GM23338 (cell line): ENCODE measurements around the gene CHCHD3. TPM values are rescaled to one million over a fixed set of nuclear protein-coding genes. Genes with fewer than 3 reads are reported as not detected.

Source experiments
- ATAC-seq: fragments of 200-7000 bp; cut with Tn5 transposase; 3 replicates; pipeline ENCODE4 v1.9.1; 2020
- DNase-seq: peaks from one replicate; pipeline ENCODE4 v3.0.0-alpha.2; 2015; ENCODE audit warnings: low spot score
- H2AFZ ChIP-seq: fragments of 200-600 bp; sonication (generic); 2 replicates; pipeline ENCODE4 v1.8.0; 2016; ENCODE audit warnings: antibody characterized with exemption, mild to moderate bottlenecking, moderate library complexity
- H3F3A ChIP-seq: fragments of 200-600 bp; sonication (generic); replicated peaks from 2 replicates; pipeline ENCODE4 v1.8.0; 2017; ENCODE audit warnings: antibody characterized with exemption, mixed run types, low read depth
- H3K27ac ChIP-seq: fragments of 200-600 bp; sonication (generic); 2 replicates; pipeline ENCODE4 v1.6.1; 2016; ENCODE audit warnings: low read depth
- H3K27me3 ChIP-seq: fragments of 200-600 bp; sonication (generic); 2 replicates; pipeline ENCODE4 v1.8.0; 2016; ENCODE audit warnings: mild to moderate bottlenecking, mixed run types, moderate library complexity; ENCODE audit not compliant: insufficient read depth
- H3K36me3 ChIP-seq: fragments of 200-600 bp; sonication (generic); 2 replicates; pipeline ENCODE4 v1.8.0; 2016; ENCODE audit warnings: mild to moderate bottlenecking; ENCODE audit not compliant: insufficient read depth
- H3K4me1 ChIP-seq: fragments of 200-600 bp; sonication (generic); 2 replicates; pipeline ENCODE4 v1.8.0; 2016; ENCODE audit warnings: mild to moderate bottlenecking, moderate library complexity; ENCODE audit not compliant: insufficient read depth
- H3K4me2 ChIP-seq: fragments of 200-600 bp; sonication (generic); 2 replicates; pipeline ENCODE4 v1.7.1; 2017; ENCODE audit warnings: mixed run types
- H3K4me3 ChIP-seq: fragments of 200-600 bp; sonication (generic); 2 replicates; pipeline ENCODE4 v1.6.1; 2016; ENCODE audit warnings: mixed run types
- H3K79me2 ChIP-seq: fragments of 200-600 bp; sonication (generic); replicated peaks from 2 replicates; pipeline ENCODE4 v1.8.0; 2017; ENCODE audit warnings: mild to moderate bottlenecking; ENCODE audit not compliant: insufficient read depth
- H3K9me2 ChIP-seq: fragments of 200-600 bp; sonication (generic); 2 replicates; pipeline ENCODE4 v1.8.0; 2017; ENCODE audit not compliant: insufficient read depth
- H4K20me1 ChIP-seq: fragments of 200-600 bp; sonication (generic); replicated peaks from 2 replicates; pipeline ENCODE4 v1.8.0; 2017; ENCODE audit warnings: mild to moderate bottlenecking; ENCODE audit not compliant: insufficient read depth
- H3K27ac Mint-ChIP-seq: 2 replicates; pipeline ENCODE4 v1.8.0; 2020; ENCODE audit warnings: inconsistent platforms, mild to moderate bottlenecking, moderate library complexity, mixed read lengths
- H3K27me3 Mint-ChIP-seq: 3 replicates; pipeline ENCODE4 v1.8.0; 2022; ENCODE audit warnings: low read depth, mild to moderate bottlenecking, moderate library complexity, mixed read lengths, inconsistent platforms; ENCODE audit not compliant: insufficient read depth, poor library complexity
- H3K36me3 Mint-ChIP-seq: 3 replicates; pipeline ENCODE4 v1.8.0; 2021; ENCODE audit warnings: low read depth, mild to moderate bottlenecking, inconsistent platforms, moderate library complexity, mixed read lengths
- H3K4me1 Mint-ChIP-seq: 3 replicates; pipeline ENCODE4 v1.8.0; 2020; ENCODE audit warnings: mild to moderate bottlenecking, inconsistent platforms, mixed read lengths
- H3K4me3 Mint-ChIP-seq: 3 replicates; pipeline ENCODE4 v1.8.0; 2021; ENCODE audit warnings: moderate library complexity, mild to moderate bottlenecking, inconsistent platforms, mixed read lengths
- H3K9me3 Mint-ChIP-seq: 3 replicates; pipeline ENCODE4 v1.8.0; 2020; ENCODE audit warnings: moderate library complexity, mild to moderate bottlenecking, inconsistent platforms, mixed read lengths
- CREB1 ChIP-seq: fragments of 250-450 bp; sonication (Bioruptor Pico); IDR thresholded peaks from 2 replicates; pipeline ENCODE4 v1.5.0; 2020; ENCODE audit warnings: low read depth, mild to moderate bottlenecking, moderate library complexity
- EZH2 ChIP-seq: fragments of 200-600 bp; sonication (generic); IDR thresholded peaks from one replicate; pipeline ENCODE4 v1.8.0; 2017; ENCODE audit warnings: antibody characterized with exemption, mild to moderate bottlenecking, low read depth; ENCODE audit not compliant: unreplicated experiment
- JUNB ChIP-seq: IDR thresholded peaks from one replicate; pipeline ENCODE4 v1.6.1; 2016; ENCODE audit warnings: antibody characterized with exemption; ENCODE audit not compliant: unreplicated experiment
- NANOG ChIP-seq: IDR thresholded peaks from 2 replicates; pipeline ENCODE4 v1.6.1; 2016; ENCODE audit warnings: antibody characterized with exemption, borderline replicate concordance
- POLR2AphosphoS5 ChIP-seq: IDR thresholded peaks from 2 replicates; pipeline ENCODE4 v1.6.1; 2016; ENCODE audit warnings: antibody characterized with exemption, low read depth
- STAT1 ChIP-seq: IDR thresholded peaks from one replicate; pipeline ENCODE4 v1.6.1; 2016; ENCODE audit warnings: antibody characterized with exemption; ENCODE audit not compliant: unreplicated experiment
- ZNF114 ChIP-seq: fragments of 250-450 bp; sonication (Bioruptor Pico); IDR thresholded peaks from 2 replicates; pipeline ENCODE4 v1.5.0; 2020; ENCODE audit warnings: mild to moderate bottlenecking, moderate library complexity
- ZNF331 ChIP-seq: fragments of 250-450 bp; sonication (Bioruptor Pico); IDR thresholded peaks from 2 replicates; pipeline ENCODE4 v1.5.0; 2020; ENCODE audit warnings: low read depth, mild to moderate bottlenecking, moderate library complexity
- polyA plus RNA-seq: library from polyadenylated mRNA; unstranded; fragments of >200 nt; fragmentation: Nextera tagmentation; extraction: Ambion mirVana; gene quantifications from 2 replicates; pipeline ENCODE4 v1.2.1, GENCODE V29; 2016
- total RNA-seq: library from RNA; depleted of rRNA; stranded (reverse); fragments of >200 nt; shearing (Covaris generic); gene quantifications from 2 replicates; pipeline ENCODE4 v1.2.3, GENCODE V29; 2014
- TF ChIP-seq, protein P1 (sequence below): IDR thresholded peaks from one replicate; pipeline ENCODE4 v1.6.1; 2018; ENCODE audit warnings: antibody characterized with exemption; ENCODE audit not compliant: unreplicated experiment
- TF ChIP-seq, protein P2 (sequence below): IDR thresholded peaks from 2 replicates; pipeline ENCODE4 v1.6.1; 2016; ENCODE audit warnings: antibody characterized with exemption
- TF ChIP-seq, protein P3 (sequence below): fragments of 250-450 bp; sonication (Bioruptor Pico); IDR thresholded peaks from 2 replicates; pipeline ENCODE4 v1.5.0; 2020; ENCODE audit warnings: mild to moderate bottlenecking, moderate library complexity

CHCHD3 gene
- total and polyA plus RNA-seq, 2 experiments from 2014 or later = 107 to 131 TPM

DNA sequence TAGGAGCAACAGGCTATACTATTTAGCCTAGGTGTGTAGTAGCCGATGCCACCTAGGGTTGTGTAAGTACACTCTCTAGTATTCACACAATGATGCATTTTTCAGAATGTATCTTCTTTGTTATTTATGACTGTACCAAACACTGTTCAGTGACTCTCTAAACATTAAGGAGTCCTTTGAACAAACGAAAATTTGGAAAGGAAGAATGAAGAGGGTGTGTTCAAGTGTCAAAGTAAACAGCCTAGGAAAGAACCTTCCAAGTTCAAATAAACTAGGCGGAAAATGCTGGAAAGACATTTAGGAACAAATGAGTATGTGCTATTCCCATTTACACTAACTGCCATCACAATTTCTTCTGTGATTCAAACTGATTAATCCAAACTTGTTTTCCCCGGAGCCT is 142.4 kb downstream of the CHCHD3 start (continued):
- TF ChIP-seq ZNF331 (CRISPR knock-in tag) (no peak), NANOG (no peak), STAT1 (no peak), JUNB (no peak), EZH2 (no peak), ZNF114 (no peak), POLR2AphosphoS5 (no peak)
- TF ChIP-seq, protein P1, sequence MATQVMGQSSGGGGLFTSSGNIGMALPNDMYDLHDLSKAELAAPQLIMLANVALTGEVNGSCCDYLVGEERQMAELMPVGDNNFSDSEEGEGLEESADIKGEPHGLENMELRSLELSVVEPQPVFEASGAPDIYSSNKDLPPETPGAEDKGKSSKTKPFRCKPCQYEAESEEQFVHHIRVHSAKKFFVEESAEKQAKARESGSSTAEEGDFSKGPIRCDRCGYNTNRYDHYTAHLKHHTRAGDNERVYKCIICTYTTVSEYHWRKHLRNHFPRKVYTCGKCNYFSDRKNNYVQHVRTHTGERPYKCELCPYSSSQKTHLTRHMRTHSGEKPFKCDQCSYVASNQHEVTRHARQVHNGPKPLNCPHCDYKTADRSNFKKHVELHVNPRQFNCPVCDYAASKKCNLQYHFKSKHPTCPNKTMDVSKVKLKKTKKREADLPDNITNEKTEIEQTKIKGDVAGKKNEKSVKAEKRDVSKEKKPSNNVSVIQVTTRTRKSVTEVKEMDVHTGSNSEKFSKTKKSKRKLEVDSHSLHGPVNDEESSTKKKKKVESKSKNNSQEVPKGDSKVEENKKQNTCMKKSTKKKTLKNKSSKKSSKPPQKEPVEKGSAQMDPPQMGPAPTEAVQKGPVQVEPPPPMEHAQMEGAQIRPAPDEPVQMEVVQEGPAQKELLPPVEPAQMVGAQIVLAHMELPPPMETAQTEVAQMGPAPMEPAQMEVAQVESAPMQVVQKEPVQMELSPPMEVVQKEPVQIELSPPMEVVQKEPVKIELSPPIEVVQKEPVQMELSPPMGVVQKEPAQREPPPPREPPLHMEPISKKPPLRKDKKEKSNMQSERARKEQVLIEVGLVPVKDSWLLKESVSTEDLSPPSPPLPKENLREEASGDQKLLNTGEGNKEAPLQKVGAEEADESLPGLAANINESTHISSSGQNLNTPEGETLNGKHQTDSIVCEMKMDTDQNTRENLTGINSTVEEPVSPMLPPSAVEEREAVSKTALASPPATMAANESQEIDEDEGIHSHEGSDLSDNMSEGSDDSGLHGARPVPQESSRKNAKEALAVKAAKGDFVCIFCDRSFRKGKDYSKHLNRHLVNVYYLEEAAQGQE = no peak
- TF ChIP-seq, protein P2, sequence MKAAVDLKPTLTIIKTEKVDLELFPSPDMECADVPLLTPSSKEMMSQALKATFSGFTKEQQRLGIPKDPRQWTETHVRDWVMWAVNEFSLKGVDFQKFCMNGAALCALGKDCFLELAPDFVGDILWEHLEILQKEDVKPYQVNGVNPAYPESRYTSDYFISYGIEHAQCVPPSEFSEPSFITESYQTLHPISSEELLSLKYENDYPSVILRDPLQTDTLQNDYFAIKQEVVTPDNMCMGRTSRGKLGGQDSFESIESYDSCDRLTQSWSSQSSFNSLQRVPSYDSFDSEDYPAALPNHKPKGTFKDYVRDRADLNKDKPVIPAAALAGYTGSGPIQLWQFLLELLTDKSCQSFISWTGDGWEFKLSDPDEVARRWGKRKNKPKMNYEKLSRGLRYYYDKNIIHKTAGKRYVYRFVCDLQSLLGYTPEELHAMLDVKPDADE = no peak

DNA sequence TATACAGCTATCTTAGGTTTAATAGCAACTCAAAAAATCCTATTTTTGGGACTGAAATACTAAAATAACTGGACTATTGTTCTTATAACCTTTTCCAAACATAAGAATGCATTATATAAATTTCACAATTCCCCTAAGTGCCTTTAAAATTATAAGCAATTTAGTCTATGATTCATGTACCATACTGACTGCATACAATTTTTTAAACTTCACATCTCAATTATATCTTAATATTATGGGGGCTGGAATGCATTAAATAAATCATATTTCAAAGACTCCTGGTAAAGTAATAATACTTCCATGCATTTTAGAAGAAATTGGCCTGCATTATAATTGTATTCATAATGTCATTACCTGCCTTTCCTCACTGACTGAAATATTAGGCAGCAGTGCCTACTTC is 144.6 kb downstream of the CHCHD3 start:
- H4K20me1 ChIP-seq = 0 out of 2 replicates have a peak, but pooled peaks cover 6% of the 10 kb centered on the region
- TF ChIP-seq JUNB = no peak
- TF ChIP-seq, protein P3, sequence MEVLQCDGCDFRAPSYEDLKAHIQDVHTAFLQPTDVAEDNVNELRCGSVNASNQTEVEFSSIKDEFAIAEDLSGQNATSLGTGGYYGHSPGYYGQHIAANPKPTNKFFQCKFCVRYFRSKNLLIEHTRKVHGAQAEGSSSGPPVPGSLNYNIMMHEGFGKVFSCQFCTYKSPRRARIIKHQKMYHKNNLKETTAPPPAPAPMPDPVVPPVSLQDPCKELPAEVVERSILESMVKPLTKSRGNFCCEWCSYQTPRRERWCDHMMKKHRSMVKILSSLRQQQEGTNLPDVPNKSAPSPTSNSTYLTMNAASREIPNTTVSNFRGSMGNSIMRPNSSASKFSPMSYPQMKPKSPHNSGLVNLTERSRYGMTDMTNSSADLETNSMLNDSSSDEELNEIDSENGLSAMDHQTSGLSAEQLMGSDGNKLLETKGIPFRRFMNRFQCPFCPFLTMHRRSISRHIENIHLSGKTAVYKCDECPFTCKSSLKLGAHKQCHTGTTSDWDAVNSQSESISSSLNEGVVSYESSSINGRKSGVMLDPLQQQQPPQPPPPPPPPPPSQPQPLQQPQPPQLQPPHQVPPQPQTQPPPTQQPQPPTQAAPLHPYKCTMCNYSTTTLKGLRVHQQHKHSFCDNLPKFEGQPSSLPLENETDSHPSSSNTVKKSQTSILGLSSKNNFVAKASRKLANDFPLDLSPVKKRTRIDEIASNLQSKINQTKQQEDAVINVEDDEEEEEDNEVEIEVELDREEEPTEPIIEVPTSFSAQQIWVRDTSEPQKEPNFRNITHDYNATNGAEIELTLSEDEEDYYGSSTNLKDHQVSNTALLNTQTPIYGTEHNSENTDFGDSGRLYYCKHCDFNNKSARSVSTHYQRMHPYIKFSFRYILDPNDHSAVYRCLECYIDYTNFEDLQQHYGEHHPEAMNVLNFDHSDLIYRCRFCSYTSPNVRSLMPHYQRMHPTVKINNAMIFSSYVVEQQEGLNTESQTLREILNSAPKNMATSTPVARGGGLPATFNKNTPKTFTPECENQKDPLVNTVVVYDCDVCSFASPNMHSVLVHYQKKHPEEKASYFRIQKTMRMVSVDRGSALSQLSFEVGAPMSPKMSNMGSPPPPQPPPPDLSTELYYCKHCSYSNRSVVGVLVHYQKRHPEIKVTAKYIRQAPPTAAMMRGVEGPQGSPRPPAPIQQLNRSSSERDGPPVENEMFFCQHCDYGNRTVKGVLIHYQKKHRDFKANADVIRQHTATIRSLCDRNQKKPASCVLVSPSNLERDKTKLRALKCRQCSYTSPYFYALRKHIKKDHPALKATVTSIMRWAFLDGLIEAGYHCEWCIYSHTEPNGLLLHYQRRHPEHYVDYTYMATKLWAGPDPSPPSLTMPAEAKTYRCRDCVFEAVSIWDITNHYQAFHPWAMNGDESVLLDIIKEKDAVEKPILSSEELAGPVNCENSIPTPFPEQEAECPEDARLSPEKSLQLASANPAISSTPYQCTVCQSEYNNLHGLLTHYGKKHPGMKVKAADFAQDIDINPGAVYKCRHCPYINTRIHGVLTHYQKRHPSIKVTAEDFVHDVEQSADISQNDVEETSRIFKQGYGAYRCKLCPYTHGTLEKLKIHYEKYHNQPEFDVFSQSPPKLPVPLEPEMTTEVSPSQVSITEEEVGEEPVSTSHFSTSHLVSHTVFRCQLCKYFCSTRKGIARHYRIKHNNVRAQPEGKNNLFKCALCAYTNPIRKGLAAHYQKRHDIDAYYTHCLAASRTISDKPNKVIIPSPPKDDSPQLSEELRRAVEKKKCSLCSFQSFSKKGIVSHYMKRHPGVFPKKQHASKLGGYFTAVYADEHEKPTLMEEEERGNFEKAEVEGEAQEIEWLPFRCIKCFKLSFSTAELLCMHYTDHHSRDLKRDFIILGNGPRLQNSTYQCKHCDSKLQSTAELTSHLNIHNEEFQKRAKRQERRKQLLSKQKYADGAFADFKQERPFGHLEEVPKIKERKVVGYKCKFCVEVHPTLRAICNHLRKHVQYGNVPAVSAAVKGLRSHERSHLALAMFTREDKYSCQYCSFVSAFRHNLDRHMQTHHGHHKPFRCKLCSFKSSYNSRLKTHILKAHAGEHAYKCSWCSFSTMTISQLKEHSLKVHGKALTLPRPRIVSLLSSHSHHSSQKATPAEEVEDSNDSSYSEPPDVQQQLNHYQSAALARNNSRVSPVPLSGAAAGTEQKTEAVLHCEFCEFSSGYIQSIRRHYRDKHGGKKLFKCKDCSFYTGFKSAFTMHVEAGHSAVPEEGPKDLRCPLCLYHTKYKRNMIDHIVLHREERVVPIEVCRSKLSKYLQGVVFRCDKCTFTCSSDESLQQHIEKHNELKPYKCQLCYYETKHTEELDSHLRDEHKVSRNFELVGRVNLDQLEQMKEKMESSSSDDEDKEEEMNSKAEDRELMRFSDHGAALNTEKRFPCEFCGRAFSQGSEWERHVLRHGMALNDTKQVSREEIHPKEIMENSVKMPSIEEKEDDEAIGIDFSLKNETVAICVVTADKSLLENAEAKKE (CRISPR knock-in tag) = no peak
- no peak for TF ChIP-seq ZNF331 (CRISPR knock-in tag)
- no peak for TF ChIP-seq EZH2
- TF ChIP-seq CREB1 (CRISPR knock-in tag) = no peak
- TF ChIP-seq NANOG = no peak
- no peak for TF ChIP-seq STAT1
- TF ChIP-seq, protein P1 = no peak

More for the DNA sequence above, 144.6 kb downstream of the CHCHD3 start:
- Histone ChIP-seq H3K27ac (no peak overlapping the region), H3K79me2 (peaks cover 16% of the 10 kb centered on the region; the same call in 1 of the 2 replicates), H3K36me3 (no peaks in the 10 kb centered on the region), H3K4me1 (peaks cover 3% of the 10 kb centered on the region; the same call in 1 of the 2 replicates), H3K9me2 (no peaks in the 10 kb centered on the region), H3K4me2 (no peak overlapping the region), H3F3A (no peaks in the 10 kb centered on the region), H2AFZ (no peak overlapping the region), H3K4me3 (no peak overlapping the region), H3K27me3 (no peaks in the 10 kb centered on the region)
- H3K4me1 Mint-ChIP-seq = peaks cover 23% of the 10 kb centered on the region
- H3K4me3 Mint-ChIP-seq = no peak overlapping the region
- no peaks in the 10 kb centered on the region for H3K27me3 Mint-ChIP-seq
- H3K9me3 Mint-ChIP-seq = peaks cover 3% of the 10 kb centered on the region; the same call in 1 of the 3 replicates
- peaks cover 3% of the 10 kb centered on the region; the same call in 1 of the 3 replicates for H3K36me3 Mint-ChIP-seq
- no peak for ATAC-seq
- DNase-seq = no peak
- H3K27ac Mint-ChIP-seq = no peak overlapping the region
